Measurements from ENCODE around the gene DOCK6.

GRCh38 chr19:11226716-11227166, 35.6 kb downstream of the DOCK6 start:
- TF ChIP-seq MAX (CRISPR knock-in tag; IDR thresholded peaks at IDR 0.05) (no peak), ZNF281 (CRISPR knock-in tag; IDR thresholded peaks at IDR 0.05) (no peak), CTCF (IDR thresholded peaks at IDR 0.05) (no peak), ZSCAN18 (CRISPR knock-in tag; IDR thresholded peaks at IDR 0.05) (no peak), ZNF416 (CRISPR knock-in tag; IDR thresholded peaks at IDR 0.05) (no peak), RELA (CRISPR knock-in tag; IDR thresholded peaks at IDR 0.05; ENCODE audit: borderline replicate concordance) (no peak), IRF2 (CRISPR knock-in tag; IDR thresholded peaks at IDR 0.05; ENCODE audit: borderline replicate concordance, low read depth) (no peak), PRDM15 (CRISPR knock-in tag; IDR thresholded peaks at IDR 0.05) (no peak), MYBL2 (CRISPR knock-in tag; IDR thresholded peaks at IDR 0.05) (no peak), FOXJ3 (CRISPR knock-in tag; IDR thresholded peaks at IDR 0.05; ENCODE audit: borderline replicate concordance) (no peak), CREB1 (CRISPR knock-in tag; IDR thresholded peaks at IDR 0.05) (no peak)

Measured in WTC11 (cell line).